Astrocyte of the spinal cord (primary cell): Measurements from ENCODE around the gene SERINC5.
"Not testable (repeated sequence)": the region's sequence is repeated elsewhere in the genome, so short reads cannot be mapped to it uniquely, and the experiment has no call there.

Experiments
- DNase-seq: peaks from one replicate; pipeline ENCODE4 v3.0.0; 2011; ENCODE audit warnings: low read depth, low spot score
- H3K4me3 ChIP-seq: 2 replicates; pipeline ENCODE4 v1.5.1; 2011; ENCODE audit warnings: low read depth, mild to moderate bottlenecking, low read length, moderate library complexity
- in situ Hi-C: cut with HindIII; loops from 2 replicates; pipeline ENCODE4 v1.10.0; 2017; ENCODE audit warnings: low sequenced_read_pairs
- TF ChIP-seq, protein P1 (sequence below): IDR thresholded peaks from 2 replicates; pipeline ENCODE4 v1.5.1; 2012; ENCODE audit warnings: low read depth, mild to moderate bottlenecking, low read length, inconsistent platforms

The SERINC5 gene

DNA sequence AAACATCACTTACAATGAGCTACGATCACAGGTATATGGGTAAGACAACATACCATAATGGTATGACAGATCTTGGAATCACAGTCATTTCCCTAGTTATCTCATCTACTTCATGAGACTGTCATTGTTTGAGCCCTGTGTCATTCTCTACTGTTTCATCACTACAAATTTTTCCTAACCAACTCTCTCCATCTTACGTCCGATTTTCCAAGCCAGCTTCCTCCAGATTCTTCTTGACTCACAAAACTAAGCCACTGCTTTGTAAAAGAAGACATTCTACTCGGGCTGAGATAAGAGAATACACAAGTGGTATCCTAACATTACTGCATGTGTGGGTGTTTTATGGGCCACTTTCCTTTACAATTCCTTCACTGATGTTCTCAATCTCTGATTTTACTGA lies 49.6 kb downstream of the SERINC5 start:
- no peak overlapping the region for H3K4me3 ChIP-seq
- TF ChIP-seq, protein P1, sequence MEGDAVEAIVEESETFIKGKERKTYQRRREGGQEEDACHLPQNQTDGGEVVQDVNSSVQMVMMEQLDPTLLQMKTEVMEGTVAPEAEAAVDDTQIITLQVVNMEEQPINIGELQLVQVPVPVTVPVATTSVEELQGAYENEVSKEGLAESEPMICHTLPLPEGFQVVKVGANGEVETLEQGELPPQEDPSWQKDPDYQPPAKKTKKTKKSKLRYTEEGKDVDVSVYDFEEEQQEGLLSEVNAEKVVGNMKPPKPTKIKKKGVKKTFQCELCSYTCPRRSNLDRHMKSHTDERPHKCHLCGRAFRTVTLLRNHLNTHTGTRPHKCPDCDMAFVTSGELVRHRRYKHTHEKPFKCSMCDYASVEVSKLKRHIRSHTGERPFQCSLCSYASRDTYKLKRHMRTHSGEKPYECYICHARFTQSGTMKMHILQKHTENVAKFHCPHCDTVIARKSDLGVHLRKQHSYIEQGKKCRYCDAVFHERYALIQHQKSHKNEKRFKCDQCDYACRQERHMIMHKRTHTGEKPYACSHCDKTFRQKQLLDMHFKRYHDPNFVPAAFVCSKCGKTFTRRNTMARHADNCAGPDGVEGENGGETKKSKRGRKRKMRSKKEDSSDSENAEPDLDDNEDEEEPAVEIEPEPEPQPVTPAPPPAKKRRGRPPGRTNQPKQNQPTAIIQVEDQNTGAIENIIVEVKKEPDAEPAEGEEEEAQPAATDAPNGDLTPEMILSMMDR: no peak
- no peak for DNase-seq
- in situ Hi-C loops: no loop called here

DNA sequence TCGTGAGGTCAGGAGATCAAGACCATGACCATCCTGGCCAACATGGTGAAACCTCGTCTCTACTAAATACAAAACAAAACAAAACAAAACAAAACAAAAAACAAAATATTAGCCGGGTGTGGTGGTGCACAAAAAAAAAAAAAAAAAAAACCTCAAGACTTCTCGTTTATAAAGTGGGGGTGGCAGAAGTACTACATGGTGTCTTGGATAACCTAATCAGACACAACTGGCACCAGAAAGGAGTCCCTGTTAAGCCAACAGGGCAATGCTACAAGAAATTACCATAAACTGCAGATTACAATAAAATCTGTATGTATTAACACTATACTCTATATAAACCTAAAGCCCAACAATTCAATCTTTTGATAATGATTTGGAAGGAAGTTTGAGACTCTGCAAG lies 50.0 kb downstream of the SERINC5 start:
- no peak for DNase-seq
- in situ Hi-C loops: no loop called here
- H3K4me3 ChIP-seq: no peak overlapping the region
- TF ChIP-seq, protein P1: no peak

DNA sequence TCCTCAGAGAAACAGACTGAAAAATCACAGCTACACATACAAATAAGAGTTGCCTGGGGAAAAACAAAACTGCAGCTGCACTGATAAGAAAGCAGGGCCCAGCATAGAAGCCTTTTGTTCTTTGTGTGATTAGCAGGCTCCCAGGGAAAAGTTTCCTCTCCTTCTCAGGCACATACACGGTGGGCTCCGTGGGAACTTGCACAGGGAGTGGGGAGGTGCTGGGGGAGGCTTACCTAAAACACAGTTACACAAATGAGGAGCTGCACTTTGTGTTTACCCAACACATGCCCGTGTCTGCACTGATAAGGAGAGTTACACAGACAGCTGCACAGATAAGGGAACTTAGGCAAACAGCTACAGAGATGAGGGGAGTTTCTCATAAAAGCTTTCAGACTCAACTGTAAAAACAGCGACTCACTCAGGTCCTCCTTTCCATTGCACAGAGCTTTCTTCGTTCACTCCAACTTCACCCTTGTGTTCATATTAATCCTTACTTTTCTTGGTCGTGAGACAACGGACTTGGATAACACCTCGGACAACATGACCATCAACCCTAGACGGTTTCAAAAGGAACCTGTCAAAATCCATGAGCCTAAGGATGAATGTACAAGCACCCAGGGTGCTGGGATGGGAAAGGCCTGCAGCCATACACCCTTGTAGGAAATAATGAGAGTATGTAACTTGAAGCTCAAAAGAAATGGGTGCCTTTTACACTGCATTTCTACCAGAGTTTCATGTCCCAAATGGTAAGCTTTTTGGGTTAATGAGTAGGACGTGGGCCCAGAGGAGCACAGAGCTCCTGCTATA lies 50.8 kb downstream of the SERINC5 start:
- TF ChIP-seq, protein P1: no peak
- H3K4me3 ChIP-seq: no peak overlapping the region
- in situ Hi-C loops: no loop called here
- no peak for DNase-seq

DNA sequence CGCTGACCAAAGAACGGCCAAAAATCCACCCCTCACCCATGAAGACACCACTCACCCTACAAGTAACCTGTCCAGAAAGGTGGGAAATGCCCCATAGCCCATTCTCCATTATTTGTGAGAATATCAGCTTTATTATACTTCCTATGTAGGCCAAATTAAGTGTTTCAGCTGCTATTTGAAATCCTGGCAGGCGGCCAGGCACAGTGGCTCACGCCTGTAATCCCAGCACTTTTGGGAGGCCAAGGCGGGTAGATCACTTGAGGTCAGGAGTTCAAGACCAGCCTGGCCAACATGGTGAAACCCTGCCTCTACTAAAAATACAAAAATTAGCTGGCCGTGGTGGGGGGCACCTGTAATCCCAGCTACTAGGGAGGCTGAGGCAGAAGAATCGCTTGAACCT lies 54.1 kb downstream of the SERINC5 start:
- in situ Hi-C loops, H3K4me3 ChIP-seq, DNase-seq: not testable (repeated sequence)

DNA sequence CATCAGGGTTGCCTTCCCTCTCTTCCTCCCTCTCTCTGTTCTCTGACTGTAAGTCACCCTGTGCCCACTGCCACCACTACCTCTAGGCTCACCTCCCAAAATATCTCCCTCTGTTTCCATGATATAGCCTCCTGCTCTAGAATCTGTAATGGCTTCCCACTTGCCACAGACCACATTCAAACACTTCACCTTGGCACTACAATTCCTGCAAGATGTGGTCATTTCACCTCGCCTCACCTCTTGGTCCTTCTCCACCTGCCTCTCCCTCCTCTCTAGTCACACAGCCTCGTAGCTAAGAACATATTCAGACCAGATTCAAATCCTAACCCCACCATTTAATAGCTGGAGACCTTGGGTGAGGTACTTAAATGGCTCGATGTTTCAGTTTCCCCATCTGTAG lies 56.9 kb downstream of the SERINC5 start:
- TF ChIP-seq, protein P1: no peak
- no peak for DNase-seq
- no peak overlapping the region for H3K4me3 ChIP-seq
- in situ Hi-C loops: no loop called here

DNA sequence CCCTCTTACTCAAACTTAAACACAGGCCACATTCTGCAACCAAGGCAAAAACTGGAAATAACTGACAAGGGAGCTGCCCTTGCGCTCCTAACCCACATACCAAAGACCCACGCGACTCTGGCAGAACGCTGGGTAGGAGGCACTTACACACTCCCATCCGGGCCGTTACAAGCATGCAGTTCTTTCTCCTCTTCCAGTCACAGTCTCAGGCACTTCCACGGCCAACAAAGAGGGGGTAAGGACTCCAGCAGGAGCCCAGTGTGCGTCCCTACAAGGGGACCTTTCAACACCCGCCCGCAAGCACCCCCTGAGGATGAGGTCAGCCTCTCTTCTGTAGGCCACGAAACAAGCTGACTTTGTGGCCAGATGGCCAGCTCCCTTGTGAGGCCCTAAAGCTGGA lies 57.4 kb downstream of the SERINC5 start:
- H3K4me3 ChIP-seq: no peak overlapping the region
- DNase-seq: no peak
- TF ChIP-seq, protein P1: no peak
- in situ Hi-C loops: no loop called here

DNA sequence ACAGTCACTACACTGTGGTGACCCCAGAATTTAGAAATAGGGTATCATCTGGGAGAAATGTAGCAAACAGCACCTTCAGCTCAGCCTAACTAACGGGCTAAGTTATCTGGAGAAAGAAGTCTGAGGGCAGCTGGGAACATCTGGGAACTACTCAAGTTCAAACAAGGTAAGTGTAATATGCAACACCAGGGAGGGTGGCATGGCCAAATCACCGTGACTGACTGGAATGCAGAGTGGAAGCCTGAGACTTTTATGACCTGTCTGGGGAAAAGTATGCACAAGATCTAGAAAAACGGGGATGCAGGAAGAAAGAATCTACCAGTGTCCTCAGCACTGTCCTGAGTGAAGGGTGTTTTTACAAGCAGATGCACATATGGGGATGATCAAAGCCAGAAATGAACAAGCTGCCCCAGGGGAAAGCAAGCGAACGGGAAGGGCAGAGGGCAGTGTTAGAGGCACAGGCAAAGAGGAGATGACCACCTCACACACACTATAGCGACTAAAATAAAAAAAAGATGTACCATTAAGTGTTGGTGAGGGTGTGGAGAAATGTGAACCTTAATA lies 59.9 kb downstream of the SERINC5 start:
- in situ Hi-C loops: no loop called here
- H3K4me3 ChIP-seq: no peak overlapping the region
- no peak for DNase-seq
- TF ChIP-seq, protein P1: no peak
